ENCODE results near the gene MYCBP2.

- no peak for TF ChIP-seq CTCF (conservative IDR thresholded peaks at IDR 0.05; ENCODE audit: low read depth, low read length)
- no peak for TF ChIP-seq EZH2 (IDR thresholded peaks at IDR 0.05; ENCODE audit: borderline replicate concordance, low read depth, low read length, poor library complexity, severe bottlenecking)
These were observed 20.4 kb downstream of the MYCBP2 start for GRCh38 chr13:77306458-77306857.
